Endothelial cell of hepatic sinusoid (primary cell): ENCODE measurements around the gene NCSTN.

Experiments used
- in situ Hi-C: cut with HindIII; loops from 2 replicates; pipeline ENCODE4 v1.10.0; 2017; ENCODE audit warnings: low sequenced_read_pairs

The NCSTN gene

DNA sequence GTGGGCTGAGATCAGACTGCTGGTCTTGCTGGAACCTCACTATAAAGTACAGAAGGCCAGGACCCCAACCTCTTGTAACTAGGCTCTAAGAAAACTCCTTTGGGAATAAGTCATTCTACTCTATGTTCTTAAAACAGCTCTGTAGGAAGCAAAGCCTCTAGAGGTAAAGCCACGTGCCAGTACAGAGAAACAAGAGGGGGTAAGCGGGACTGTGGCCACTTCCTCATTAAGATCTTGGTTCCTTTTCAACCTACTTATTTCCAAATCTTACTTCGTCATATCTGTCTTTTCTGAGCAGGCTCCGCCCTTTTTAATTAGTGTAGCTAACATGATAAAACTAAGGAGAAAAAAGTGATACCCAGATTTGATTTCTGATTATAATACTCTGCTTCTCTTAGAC, 3.8 kb downstream of the NCSTN start:
- in situ Hi-C loops, result no loop called here

DNA sequence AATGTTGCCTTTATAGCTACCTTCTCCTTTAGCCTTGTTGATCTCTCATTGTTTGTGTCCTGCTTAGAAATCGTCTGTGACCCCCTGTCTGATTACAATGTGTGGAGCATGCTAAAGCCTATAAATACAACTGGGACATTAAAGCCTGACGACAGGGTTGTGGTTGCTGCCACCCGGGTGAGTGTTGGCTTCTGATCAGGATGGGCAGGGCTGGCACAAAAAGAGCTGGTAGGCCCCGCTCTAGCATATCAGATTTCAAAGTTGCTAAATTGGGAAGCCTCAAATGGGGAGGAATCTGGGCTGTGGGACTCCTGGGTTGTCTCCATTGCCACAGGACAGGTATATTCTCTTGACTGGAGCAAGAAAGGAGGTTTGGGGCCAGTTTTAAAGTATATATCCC, 8.4 kb downstream of the NCSTN start:
- in situ Hi-C loops, result loop anchor here (10.0 kb wide), 1 partner anchor 427 kb away; the partner anchor contains the start of gene TAGLN2

DNA sequence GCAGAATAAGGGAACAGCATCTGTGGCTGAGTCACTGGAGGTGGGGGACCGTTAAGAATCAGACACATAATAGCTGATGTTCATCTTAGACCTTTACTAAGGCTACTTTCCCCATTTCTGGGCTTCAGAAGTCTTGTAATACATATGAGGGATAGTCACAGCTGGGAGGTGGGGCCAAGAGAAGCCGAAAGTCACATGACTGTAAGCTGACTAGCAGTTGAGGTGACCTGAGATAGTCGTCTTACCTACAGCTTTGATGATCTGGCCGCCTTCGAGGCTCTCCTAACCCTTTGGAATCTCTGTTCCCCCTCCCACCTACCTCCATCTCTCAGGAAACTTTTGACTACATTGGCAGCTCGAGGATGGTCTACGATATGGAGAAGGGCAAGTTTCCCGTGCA, 9.4 kb downstream of the NCSTN start:
- in situ Hi-C loops, result loop anchor here (10.0 kb wide), 1 partner anchor 428 kb away; the partner anchor contains the start of gene TAGLN2

DNA sequence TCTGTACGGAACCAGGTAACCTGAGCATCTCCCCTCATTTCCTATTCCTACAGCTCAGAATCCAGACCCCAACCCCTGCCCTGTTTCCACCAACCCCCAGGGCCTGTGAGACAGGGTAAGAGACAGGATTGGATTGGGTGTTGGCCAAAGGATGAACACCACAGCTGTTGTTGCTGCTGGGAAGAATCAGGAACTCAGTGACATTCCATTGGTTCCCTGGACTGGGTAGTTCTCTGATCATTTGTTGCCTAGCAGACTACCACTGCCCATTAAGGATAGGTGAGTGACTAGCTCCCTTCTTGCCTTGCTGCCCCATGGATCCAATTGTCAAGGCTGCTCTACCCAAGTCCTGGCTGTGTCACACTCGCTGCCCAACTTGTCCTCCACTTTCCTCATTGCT, 10.0 kb downstream of the NCSTN start:
- in situ Hi-C loops, result loop anchor here (10.0 kb wide), 1 partner anchor 428 kb away; the partner anchor contains the start of gene TAGLN2

- in situ Hi-C loops, result loop anchor here (10.0 kb wide), 1 partner anchor 430 kb away; the partner anchor contains the start of gene TAGLN2
Observed at GRCh38 chr1:160354388-160354985, 11.3 kb downstream of the NCSTN start.

GRCh38 chr1:160357286-160358002, 14.3 kb downstream of the NCSTN start:
- in situ Hi-C loops, result loop anchor here (10.0 kb wide), 1 partner anchor 433 kb away; the partner anchor contains the start of gene TAGLN2

DNA sequence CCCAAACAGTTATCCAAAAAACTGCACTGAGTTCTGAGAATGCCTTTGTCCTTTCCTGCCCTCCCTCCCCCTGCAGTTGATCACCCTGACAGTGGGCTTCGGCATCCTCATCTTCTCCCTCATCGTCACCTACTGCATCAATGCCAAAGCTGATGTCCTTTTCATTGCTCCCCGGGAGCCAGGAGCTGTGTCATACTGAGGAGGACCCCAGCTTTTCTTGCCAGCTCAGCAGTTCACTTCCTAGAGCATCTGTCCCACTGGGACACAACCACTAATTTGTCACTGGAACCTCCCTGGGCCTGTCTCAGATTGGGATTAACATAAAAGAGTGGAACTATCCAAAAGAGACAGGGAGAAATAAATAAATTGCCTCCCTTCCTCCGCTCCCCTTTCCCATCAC, 14.9 kb downstream of the NCSTN start:
- in situ Hi-C loops, result loop anchor here (10.0 kb wide), 1 partner anchor 433 kb away; the partner anchor contains the start of gene TAGLN2

- in situ Hi-C loops, result loop anchor here (10.0 kb wide), 1 partner anchor 435 kb away; the partner anchor contains the start of gene TAGLN2
Observed at GRCh38 chr1:160359559-160360226, 16.5 kb downstream of the NCSTN start.

DNA sequence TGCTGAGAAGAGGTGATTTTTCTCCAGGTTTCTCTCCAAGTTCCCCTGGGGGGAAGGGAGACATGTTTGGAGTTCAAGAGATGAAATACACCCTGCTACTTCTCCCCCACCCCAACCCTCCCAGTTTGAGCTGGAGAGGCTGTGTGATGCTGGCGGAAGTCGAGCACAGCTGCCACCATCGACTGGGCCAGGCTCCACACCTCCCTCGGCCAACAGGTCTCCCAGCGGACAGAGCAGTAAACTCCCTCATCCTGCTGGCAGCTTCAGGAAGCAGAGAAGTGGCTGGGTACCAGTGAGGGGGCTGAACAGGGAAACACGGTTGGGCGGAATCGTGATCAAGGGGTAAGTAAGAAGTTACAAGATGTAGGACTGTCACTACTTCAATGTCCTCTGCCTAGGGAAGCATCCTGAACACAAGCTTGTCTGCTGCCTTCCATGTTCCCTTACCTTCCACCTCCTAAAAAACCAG, 17.1 kb downstream of the NCSTN start:
- in situ Hi-C loops, result no loop called here

DNA sequence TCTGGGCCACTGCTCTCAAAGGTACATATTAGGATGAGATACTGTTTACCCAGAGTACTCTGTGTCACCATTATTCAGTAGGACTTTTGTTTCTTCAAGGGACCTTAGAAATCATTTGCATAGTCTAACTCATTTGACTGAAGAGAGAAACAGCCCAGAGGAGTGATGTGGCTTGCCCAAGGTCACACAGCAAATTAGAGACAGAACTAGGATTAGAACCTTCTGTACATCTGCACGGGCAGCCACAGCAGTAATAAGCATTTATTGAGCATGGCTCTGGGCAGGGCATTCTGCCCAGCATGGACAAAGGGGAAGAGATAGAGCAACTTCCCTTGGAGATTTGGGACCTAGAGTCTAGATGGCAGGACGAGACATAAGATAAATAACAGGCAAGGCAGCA, 18.0 kb downstream of the NCSTN start:
- in situ Hi-C loops, result no loop called here

GRCh38 chr1:160361814-160362167, 18.6 kb downstream of the NCSTN start:
- in situ Hi-C loops, result no loop called here

- in situ Hi-C loops, result no loop called here
Observed at GRCh38 chr1:160362168-160362957, 19.2 kb downstream of the NCSTN start.

GRCh38 chr1:160363010-160363409, 19.8 kb downstream of the NCSTN start:
- in situ Hi-C loops, result no loop called here

DNA sequence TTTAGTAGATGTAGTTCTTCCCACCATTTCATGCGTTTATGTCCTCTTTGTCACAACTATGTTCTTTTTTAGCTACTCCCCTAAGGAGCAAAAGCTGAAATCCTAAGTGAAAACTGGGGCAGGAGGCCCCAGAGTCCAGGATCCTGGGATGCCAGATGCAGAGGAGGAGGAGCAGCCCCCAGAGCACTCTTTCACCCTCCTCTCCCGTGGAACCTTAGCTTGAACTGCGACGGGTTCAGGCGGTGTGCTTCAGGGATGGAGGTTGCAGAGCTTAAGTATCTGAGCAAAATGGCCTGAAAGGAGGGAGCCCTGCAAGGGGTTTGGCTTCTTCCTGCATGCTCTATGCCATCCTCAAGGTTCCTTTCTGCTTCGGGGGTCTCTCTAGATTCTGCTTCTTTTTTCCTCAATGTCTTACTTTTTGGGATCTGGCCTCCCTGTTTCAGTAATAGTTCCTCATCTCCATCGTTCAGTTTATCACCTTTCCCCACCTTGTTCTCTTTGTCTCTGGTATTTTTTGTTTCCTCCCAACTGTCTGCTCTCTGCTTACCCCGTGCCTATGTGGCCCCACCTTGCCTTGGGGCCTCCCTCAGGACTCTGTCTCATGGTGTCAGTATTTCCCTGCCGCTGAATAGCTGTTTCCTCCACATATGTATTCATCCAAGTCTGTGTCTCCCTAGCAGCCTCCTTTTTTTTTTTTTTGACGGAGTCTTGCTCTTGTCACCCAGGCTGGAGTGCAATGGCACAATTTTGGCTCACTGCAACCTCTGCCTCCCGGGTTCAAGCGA, 21.0 kb downstream of the NCSTN start:
- in situ Hi-C loops, result no loop called here

GRCh38 chr1:160365325-160365724, 22.1 kb downstream of the NCSTN start:
- in situ Hi-C loops, result no loop called here

DNA sequence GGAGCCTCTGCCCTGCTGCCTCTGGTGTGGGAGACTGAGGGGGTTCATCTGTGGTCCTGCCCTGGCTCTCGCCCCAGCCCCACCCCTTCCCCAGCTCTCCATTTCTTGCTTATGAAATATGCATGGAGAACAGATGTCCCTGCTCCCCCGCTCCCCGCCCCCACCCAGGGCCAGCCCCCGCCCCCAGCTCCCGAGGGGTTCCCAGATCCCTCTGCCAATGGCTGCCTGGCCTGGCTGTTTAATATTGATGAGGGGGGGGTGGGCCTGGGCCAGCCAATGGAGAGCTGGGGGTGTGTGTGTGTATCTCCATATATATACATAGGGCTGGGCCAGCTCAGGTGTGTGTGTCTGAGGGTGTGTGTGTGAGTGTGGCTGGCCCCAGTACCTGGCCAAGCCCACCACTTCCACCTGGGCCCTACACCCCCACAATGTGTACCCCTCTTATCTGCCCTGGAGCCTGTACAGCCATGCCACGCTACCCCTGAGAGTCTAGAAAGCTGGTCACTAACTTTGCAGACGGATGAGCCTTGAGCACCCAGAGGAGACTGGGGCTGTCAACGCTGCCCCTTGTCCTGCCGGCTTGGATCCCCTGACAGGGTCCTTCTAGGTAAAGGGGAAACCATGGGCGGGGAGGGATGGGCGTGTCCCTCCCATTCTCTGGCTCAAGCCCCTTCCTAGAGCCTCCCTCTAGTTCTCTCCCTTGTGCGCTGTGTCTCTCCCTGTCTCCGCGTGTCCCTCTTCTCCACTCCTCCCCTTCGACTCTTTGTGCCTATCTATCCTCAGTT, 23.7 kb downstream of the NCSTN start, which contains the start of gene NHLH1:
NHLH1 (plus strand) TSS at position 341 of the 785 bp plus-strand sequence. CDS start 3,661 bp downstream, outside the sequence.
- in situ Hi-C loops, result no loop called here

DNA sequence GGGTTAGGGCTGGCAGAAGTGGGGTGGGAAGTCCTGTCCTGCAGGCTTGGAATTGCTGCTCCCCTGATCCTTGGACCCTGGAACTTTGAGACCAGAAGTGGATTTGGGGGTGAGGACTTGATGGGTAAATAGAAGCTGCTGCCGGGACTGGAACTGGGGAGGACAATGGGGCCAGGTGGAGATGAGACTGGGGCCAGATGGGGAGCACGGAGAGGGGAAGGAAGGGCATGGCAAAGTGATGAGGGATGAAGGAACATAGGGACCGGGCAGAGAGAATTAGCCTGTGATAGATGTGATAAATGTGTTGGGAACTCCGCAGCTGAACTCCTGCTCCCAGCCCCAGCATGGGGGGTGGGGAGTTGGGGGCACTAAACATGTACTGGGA, 24.3 kb downstream of the NCSTN start:
- in situ Hi-C loops, result no loop called here

DNA sequence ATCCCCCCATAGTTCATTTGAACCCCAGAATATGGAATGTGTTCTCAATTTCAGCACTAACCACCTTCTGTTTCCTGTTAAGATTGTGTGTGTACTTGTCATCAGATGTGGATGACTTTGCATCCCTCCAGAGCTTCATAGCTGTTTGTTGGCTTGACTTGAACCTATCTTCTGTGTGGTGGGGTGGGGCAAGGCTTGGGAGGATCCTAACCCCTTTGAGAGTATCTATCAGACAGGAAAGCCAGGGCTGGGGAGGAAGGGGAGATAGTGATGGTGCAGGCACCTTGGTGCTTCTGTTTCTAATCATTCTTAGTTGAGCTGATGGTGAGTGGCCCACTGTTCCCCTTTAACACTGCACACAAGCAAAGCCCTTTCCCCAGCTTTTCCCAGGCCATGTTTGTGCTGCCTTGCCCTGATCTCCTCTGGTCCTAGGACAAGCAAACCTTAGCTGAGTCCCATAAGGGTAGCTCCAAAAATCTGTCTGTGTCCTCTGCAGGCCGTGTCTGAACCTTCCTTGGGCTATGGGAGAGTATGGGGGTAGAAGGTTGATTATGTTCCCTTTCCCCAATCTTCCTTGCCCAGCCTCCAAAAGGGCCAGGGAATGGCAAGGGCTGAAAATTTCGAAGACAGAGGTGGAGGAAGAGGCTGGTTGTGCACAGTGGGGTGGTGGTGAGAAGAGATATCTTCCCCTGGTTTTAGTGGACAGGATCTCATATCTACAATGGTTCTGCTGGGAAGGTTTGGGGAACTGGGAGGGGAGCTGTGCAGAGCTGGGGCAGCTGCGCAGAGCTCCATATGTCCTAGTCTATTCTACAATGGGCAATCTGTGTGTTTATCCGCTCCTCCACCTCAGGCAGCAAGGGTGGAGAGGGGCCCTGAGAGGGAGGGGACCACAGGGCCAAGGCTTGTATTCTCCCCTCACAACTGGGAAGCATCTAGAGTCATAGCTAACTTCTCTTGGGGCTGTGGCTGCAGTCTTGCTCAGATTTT, 25.0 kb downstream of the NCSTN start:
- in situ Hi-C loops, result no loop called here
